H1 (cell line): ENCODE data around the gene APMAP. TPM values are rescaled to one million over a fixed set of nuclear protein-coding genes. Genes with fewer than 3 reads are reported as not detected.
A peak's percentile ranks its signal among the peaks of the same experiment; 100 is the strongest.

ENCODE experiments used
- CTCF ChIA-PET: fragments of 300-600 bp; sonication (Branson Sonifier 250); formaldehyde crosslinking; loops from one replicate; lab custom pipeline; 2021; ENCODE audit not compliant: partially characterized antibody; lab: Charles Lee
- POLR2A ChIA-PET: fragments of 300-600 bp; sonication (Branson Sonifier 250); formaldehyde crosslinking; loops from one replicate; lab custom pipeline; 2021; ENCODE audit warnings: inconsistent platforms; ENCODE audit not compliant: partially characterized antibody; lab: Charles Lee
- DNase-seq, 2 experiments: peaks; one replicate each; pipeline versions ENCODE4 v3.0.0 to v3.0.0-alpha.2; 2010 to 2022; ENCODE audit warnings: low spot score in 2 of 2, low read depth in 1 of 2, mixed read lengths in 1 of 2
- FAIRE-seq: peaks from 2 replicates; lab custom pipeline; 2011; peaks lifted over from hg19 to GRCh38; lab: Jason Lieb, UNC
- H2AFZ ChIP-seq: 2 replicates; pipeline ENCODE4 v1.8.1; 2012; ENCODE audit warnings: low read length, inconsistent platforms
- H2AK5ac ChIP-seq: 2 replicates; pipeline ENCODE4 v1.6.1; 2013; ENCODE audit warnings: low read depth, low read length
- H2BK120ac ChIP-seq: replicated peaks from 2 replicates; pipeline ENCODE3; 2013; ENCODE audit warnings: low read depth, low read length, inconsistent platforms
- H2BK12ac ChIP-seq: 2 replicates; pipeline ENCODE4 v1.6.1; 2013; ENCODE audit warnings: low read depth, low read length
- H2BK15ac ChIP-seq: 2 replicates; pipeline ENCODE4 v1.6.1; 2013; ENCODE audit warnings: low read length
- H2BK20ac ChIP-seq: 2 replicates; pipeline ENCODE4 v1.6.1; 2013; ENCODE audit warnings: low read length
- H2BK5ac ChIP-seq: 2 replicates; pipeline ENCODE4 v1.6.1; 2013; ENCODE audit warnings: low read depth, low read length
- H3K14ac ChIP-seq: 2 replicates; pipeline ENCODE4 v1.6.1; 2013; ENCODE audit warnings: inconsistent platforms; ENCODE audit not compliant: insufficient read length
- H3K18ac ChIP-seq: 2 replicates; pipeline ENCODE4 v1.6.1; 2013; ENCODE audit warnings: low read length; ENCODE audit errors: extremely low read depth
- H3K23ac ChIP-seq: 2 replicates; pipeline ENCODE4 v1.6.1; 2013; ENCODE audit warnings: inconsistent platforms; ENCODE audit not compliant: insufficient read length
- H3K23me2 ChIP-seq: 2 replicates; pipeline ENCODE4 v1.6.1; 2013; ENCODE audit warnings: low read depth, low read length
- H3K27ac ChIP-seq: 2 replicates; pipeline ENCODE4 v1.6.1; 2011; ENCODE audit warnings: low read depth, low read length, inconsistent platforms
- H3K27me3 ChIP-seq, 4 experiments: replicated peaks in 1 of 4; 1 replicate in 1 of 4; 2 replicates in 3 of 4; pipeline versions ENCODE4 v1.6.1 to v1.8.1; 2011 to 2013; ENCODE audit warnings: low read length in 3 of 4, mild to moderate bottlenecking in 3 of 4, inconsistent platforms in 2 of 4, mixed read lengths in 2 of 4, moderate library complexity in 1 of 4; ENCODE audit not compliant: control insufficient read depth in 3 of 4, insufficient read depth in 3 of 4; ENCODE audit errors: extremely low read depth in 1 of 4
- H3K36me3 ChIP-seq, 4 experiments: 2 replicates each; pipeline versions ENCODE4 v1.6.1 to v1.8.1; 2011 to 2013; ENCODE audit warnings: mild to moderate bottlenecking in 4 of 4, low read length in 3 of 4, moderate library complexity in 2 of 4, control low read depth in 1 of 4, inconsistent platforms in 1 of 4; ENCODE audit not compliant: insufficient read depth in 4 of 4, control insufficient read depth in 2 of 4
- H3K4ac ChIP-seq: replicated peaks from 2 replicates; pipeline ENCODE3; 2013; ENCODE audit warnings: low read length, low read depth, mixed read lengths, inconsistent platforms; ENCODE audit not compliant: insufficient read length
- H3K4me1 ChIP-seq, 4 experiments: replicated peaks in 1 of 4; 1 replicate in 1 of 4; 2 replicates in 3 of 4; pipeline versions ENCODE4 v1.6.1 to v1.8.1; 2011 to 2013; ENCODE audit warnings: low read length in 3 of 4, inconsistent platforms in 2 of 4, mixed read lengths in 1 of 4; ENCODE audit not compliant: insufficient read depth in 4 of 4, control insufficient read depth in 3 of 4
- H3K4me2 ChIP-seq, 2 experiments: 2 replicates each; pipeline versions ENCODE4 v1.6.1 to v1.8.1; 2011 to 2013; ENCODE audit warnings: low read depth in 2 of 2, low read length in 2 of 2, control low read depth in 1 of 2, inconsistent platforms in 1 of 2, mild to moderate bottlenecking in 1 of 2; ENCODE audit not compliant: insufficient read depth in 1 of 2
- H3K4me3 ChIP-seq, 4 experiments: fragments of 200-600, 300-600 bp in 1 of 4; sonication (generic), shearing (Covaris generic), sonication (Bioruptor Twin) in 1 of 4; 2 replicates each; pipeline versions ENCODE4 v1.5.1 to v1.8.1; 2011 to 2016; ENCODE audit warnings: low read length in 4 of 4, low read depth in 3 of 4, control low read depth in 2 of 4, inconsistent platforms in 2 of 4, mild to moderate bottlenecking in 2 of 4, mixed read lengths in 1 of 4, moderate library complexity in 1 of 4; ENCODE audit not compliant: insufficient read depth in 2 of 4; ENCODE audit errors: extremely low read depth in 1 of 4
- H3K56ac ChIP-seq: replicated peaks from 2 replicates; pipeline ENCODE3; 2013; ENCODE audit warnings: low read depth, mild to moderate bottlenecking, mixed read lengths, low read length, inconsistent platforms; ENCODE audit not compliant: insufficient read length
- H3K79me1 ChIP-seq: 2 replicates; pipeline ENCODE4 v1.6.1; 2013; ENCODE audit warnings: low read depth, low read length, control low read depth
- H3K79me2 ChIP-seq, 2 experiments: 2 replicates each; pipeline versions ENCODE4 v1.6.1 to v1.8.1; 2012 to 2013; ENCODE audit warnings: low read length in 2 of 2, mild to moderate bottlenecking in 2 of 2, inconsistent platforms in 1 of 2; ENCODE audit not compliant: insufficient read depth in 2 of 2, control insufficient read depth in 1 of 2
- H3K9ac ChIP-seq, 4 experiments: replicated peaks in 1 of 4; 1 replicate in 1 of 4; 2 replicates in 3 of 4; pipeline versions ENCODE4 v1.6.1 to v1.8.1; 2011 to 2013; ENCODE audit warnings: low read depth in 3 of 4, low read length in 3 of 4, control low read depth in 2 of 4, mild to moderate bottlenecking in 2 of 4, moderate library complexity in 2 of 4, inconsistent platforms in 1 of 4; ENCODE audit errors: extremely low read depth in 1 of 4
- H3K9me3 ChIP-seq, 2 experiments: 2 replicates each; pipeline versions ENCODE4 v1.6.1 to v1.8.1; 2012 to 2013; ENCODE audit warnings: mild to moderate bottlenecking in 2 of 2, moderate library complexity in 2 of 2, control low read depth in 1 of 2, inconsistent platforms in 1 of 2, low read depth in 1 of 2, low read length in 1 of 2, mixed read lengths in 1 of 2; ENCODE audit not compliant: insufficient read depth in 2 of 2
- H4K20me1 ChIP-seq, 2 experiments: replicated peaks in 1 of 2; 2 replicates each; pipeline versions ENCODE3 to v1.8.1; 2011 to 2013; ENCODE audit warnings: inconsistent platforms in 2 of 2, low read length in 2 of 2, mild to moderate bottlenecking in 1 of 2; ENCODE audit not compliant: insufficient read depth in 2 of 2, control insufficient read depth in 1 of 2
- H4K5ac ChIP-seq: 2 replicates; pipeline ENCODE4 v1.6.1; 2013; ENCODE audit warnings: low read length, low read depth, mixed read lengths, inconsistent platforms; ENCODE audit not compliant: insufficient read length
- H4K8ac ChIP-seq: 2 replicates; pipeline ENCODE4 v1.8.0; 2013; ENCODE audit warnings: mild to moderate bottlenecking, moderate library complexity, low read length, inconsistent platforms; ENCODE audit not compliant: insufficient read depth; ENCODE audit errors: extremely low read depth
- H4K91ac ChIP-seq: replicated peaks from 2 replicates; pipeline ENCODE3; 2013; ENCODE audit warnings: low read length, mixed read lengths, inconsistent platforms; ENCODE audit not compliant: insufficient read length
- ATF3 ChIP-seq: IDR thresholded peaks from 2 replicates; pipeline ENCODE4 v1.6.1; 2011; ENCODE audit warnings: low read depth, mild to moderate bottlenecking, low read length; ENCODE audit not compliant: insufficient read depth
- CEBPB ChIP-seq: IDR thresholded peaks from 2 replicates; pipeline ENCODE4 v1.6.1; 2012; ENCODE audit warnings: low read depth, low read length
- E2F6 ChIP-seq: IDR thresholded peaks from 2 replicates; pipeline ENCODE4 v1.6.1; 2012; ENCODE audit warnings: inconsistent platforms
- GABPA ChIP-seq: IDR thresholded peaks from 2 replicates; pipeline ENCODE4 v1.6.1; 2011; ENCODE audit warnings: mild to moderate bottlenecking, low read length, moderate library complexity, borderline replicate concordance; ENCODE audit not compliant: insufficient read depth
- KDM4A ChIP-seq: IDR thresholded peaks from one replicate; pipeline ENCODE4 v1.7.1; 2012; ENCODE audit warnings: low read depth, mild to moderate bottlenecking, moderate library complexity, low read length, inconsistent platforms; ENCODE audit not compliant: severe bottlenecking
- MAX ChIP-seq: IDR thresholded peaks from 2 replicates; pipeline ENCODE4 v1.6.1; 2012; ENCODE audit warnings: inconsistent platforms
- RNF2 ChIP-seq: fragments of 200-900, 300-1000 bp; sonication (generic); IDR thresholded peaks from 2 replicates; pipeline ENCODE4 v1.7.1; 2016; ENCODE audit warnings: borderline replicate concordance, low read depth, mild to moderate bottlenecking, antibody characterized with exemption, low read length; ENCODE audit not compliant: poor library complexity, severe bottlenecking; ENCODE audit errors: missing control alignments
- WGBS, 2 experiments: shearing (Covaris generic) in 1 of 2; methylation state at CpG; one replicate each; pipeline versions ENCODE4 v1.1.6 to v1.1.7; 2013 to 2015; ENCODE audit warnings: low lambda C conversion rate in 2 of 2, mixed read lengths in 2 of 2, inconsistent platforms in 1 of 2, low coverage in 1 of 2, missing lambda C conversion rate in 1 of 2; ENCODE audit not compliant: insufficient replicate concordance in 2 of 2, insufficient coverage in 1 of 2, insufficient read length in 1 of 2; ENCODE audit errors: extremely low coverage in 1 of 2, missing lambda C conversion rate in 1 of 2; 5-methylcytosine and 5-hydroxymethylcytosine counted together
- polyA plus RNA-seq, 7 experiments: library from polyadenylated mRNA; depleted of rRNA in 3 of 7; stranded (reverse) in 5 of 7; unstranded in 2 of 7; fragments of >200 nt in 5 of 7; fragments of 200-250 nt in 2 of 7; gene quantifications; 1 replicate in 5 of 7; 2 replicates in 1 of 7; 4 replicates in 1 of 7; pipeline versions ENCODE4 v1.2.1 to v1.2.3, GENCODE V29; 2011 to 2013; ENCODE audit warnings: missing spikeins in 2 of 7, mixed read lengths in 2 of 7
- total RNA-seq: library from RNA; stranded (reverse); fragmentation: NEBNext Ultra II Directional; extraction: Animal tissue kit (Norgen Biotek cat#: 25700); gene quantifications from 2 replicates; pipeline ENCODE4 v1.2.1, GENCODE V29; 2021

The APMAP gene
- total and polyA plus RNA-seq, 2 of the 8 experiments (the other 6 are each of a cell fraction or from before 2014, with no cell fraction given), result 31.3 to 66.0 TPM

- TF ChIP-seq MAX (no peak), RNF2 (no peak), GABPA (no peak), CEBPB (no peak), ATF3 (no peak), KDM4A (no peak), E2F6 (no peak)
- Histone ChIP-seq H2AFZ (no peak overlapping the region), H2BK15ac (no peak overlapping the region), H2BK120ac (no peak overlapping the region), H3K23ac (no peak overlapping the region), H4K91ac (no peak overlapping the region), H3K4ac (no peak overlapping the region), H2AK5ac (no peak overlapping the region), H3K27me3 (no peaks in the 10 kb centered on the region), H3K4me3 (no peak overlapping the region), H4K20me1 (peaks cover 0 to 5% of the 10 kb centered on the region in 2 experiments), H3K79me1 (no peaks in the 10 kb centered on the region), H3K36me3 (peaks cover 0 to 2% (median 0%) of the 10 kb centered on the region in 4 experiments; a peak in 1 of 8 replicates), H2BK12ac (no peak overlapping the region), H3K9me3 (no peaks in the 10 kb centered on the region), H2BK5ac (no peak overlapping the region), H3K56ac (no peak overlapping the region), H4K8ac (no peak overlapping the region), H3K4me2 (no peak overlapping the region), H3K23me2 (no peaks in the 10 kb centered on the region), H3K79me2 (no peaks in the 10 kb centered on the region), H3K18ac (no peak overlapping the region), H3K9ac (no peak overlapping the region), H3K4me1 (peaks cover 0 to 2% (median 0%) of the 10 kb centered on the region in 4 experiments; a peak in 1 of 7 replicates), H3K14ac (no peak overlapping the region), H4K5ac (no peak overlapping the region), H3K27ac (no peak overlapping the region), H2BK20ac (no peak overlapping the region)
- WGBS, 2 experiments, result 86% methylated on average over 3 of the region's 3 CpGs; no CpG with 5 or more reads in 1 of the 2 experiments
- ChIA-PET CTCF (interaction anchor here (1.1 to 3.1 kb wide), 4 partner anchors 24 to 1016 kb away, joined by 3 to 16 read pairs (median 5); no protein-coding TSS in a partner anchor), POLR2A (interaction anchor here (0.6 kb wide), 1 partner anchor 161 kb away, joined by 3 read pairs; no protein-coding TSS in a partner anchor)
- DNase-seq (peak in 1 of 2 experiments; percentile 32), FAIRE-seq (no peak)
Measured at GRCh38 chr20:24955045-24955444, 37.5 kb downstream of the APMAP start.
